Limb (tissue), 2 donors: Measurements from ENCODE around the gene PLGRKT.

ENCODE experiments used
- DNase-seq, 2 donors: peaks; one replicate each; pipeline ENCODE4 v3.0.0-alpha.2; 2016; ENCODE audit errors: extremely low spot score in 2 of 2

PLGRKT gene

GRCh38 chr9:5315187-5315923 is 122.4 kb downstream of the PLGRKT start:
- no peak for DNase-seq

DNA sequence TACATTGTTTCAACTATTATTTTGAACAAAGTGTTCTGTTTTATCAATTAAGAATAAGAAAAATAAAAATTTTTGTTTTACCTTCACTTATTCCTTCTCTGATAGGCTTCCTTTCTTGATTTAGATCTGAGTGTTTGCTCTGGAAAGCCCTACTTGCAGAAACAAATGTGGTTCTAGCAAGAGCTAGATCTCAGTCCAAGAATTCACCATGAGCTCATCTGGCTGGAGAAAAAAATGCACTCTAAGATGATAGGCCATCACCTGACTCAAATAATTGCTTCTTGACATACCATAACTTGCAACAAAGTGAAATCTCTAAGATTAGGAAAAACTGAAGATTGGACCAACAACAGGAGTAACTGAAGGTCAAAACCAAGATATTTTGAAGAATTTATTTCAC is 126.9 kb downstream of the PLGRKT start:
- no peak for DNase-seq
